GM19351 (cell line): ENCODE measurements around the gene ZNF433.
"Not testable (repeated sequence)": the region's sequence is repeated elsewhere in the genome, so short reads cannot be mapped to it uniquely, and the experiment has no call there.

Experiments used
- ATAC-seq: cut with Tn5 transposase; IDR thresholded peaks from one replicate; pipeline ENCODE4 v1.9.1; 2021; ENCODE audit warnings: mild to moderate bottlenecking, moderate library complexity; ENCODE audit not compliant: unreplicated experiment

ZNF433 gene

DNA sequence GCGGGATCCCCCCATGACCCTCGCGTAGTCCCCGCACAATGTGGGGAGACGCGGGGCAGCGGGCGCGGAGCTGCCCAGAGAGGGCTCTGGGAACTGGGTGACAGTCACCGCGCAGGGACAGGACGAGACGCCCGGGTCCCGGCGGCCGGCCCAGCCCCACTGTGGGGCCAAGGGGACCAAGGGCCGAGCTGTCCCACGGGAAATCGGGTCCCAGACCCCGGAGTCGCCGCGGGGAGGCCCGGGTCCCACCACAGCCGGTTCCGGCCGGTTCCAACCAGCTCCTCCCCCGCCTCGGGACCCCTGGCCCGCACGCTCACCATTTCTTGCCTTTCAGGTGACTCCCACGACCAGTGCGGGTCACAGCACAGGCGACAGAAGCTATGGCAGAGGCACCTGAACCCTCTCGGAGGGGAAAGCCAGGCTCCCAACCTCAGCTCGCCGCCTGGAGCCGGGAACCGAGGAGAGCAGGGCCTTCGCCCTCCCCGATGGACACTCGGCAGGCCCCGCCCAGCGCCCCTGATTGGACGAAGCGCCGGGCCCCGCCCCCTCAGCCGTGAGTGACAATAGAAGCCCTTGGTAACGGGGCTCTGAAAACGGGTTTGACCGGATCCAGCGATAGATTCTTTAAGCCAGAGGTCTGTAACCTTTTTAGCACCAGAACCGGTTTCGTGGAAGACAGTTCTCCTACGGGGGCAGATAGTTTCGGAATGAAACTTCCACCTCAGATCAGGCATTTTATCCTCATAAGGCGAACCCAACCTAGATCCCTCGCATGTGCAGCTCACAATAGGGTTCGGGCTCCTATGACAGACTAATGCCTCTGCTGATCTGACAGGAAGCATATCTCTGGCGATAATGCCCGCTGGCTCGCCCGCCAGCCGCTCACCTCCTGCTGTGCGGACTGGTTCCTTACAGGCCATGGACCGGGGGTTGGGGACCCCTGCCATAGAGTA lies at the start of gene ZNF433:
Gene ZNF433 (minus strand): TSS at position 460 of the 953 bp plus-strand sequence. CDS start 140 bp downstream, at position 320.
- ATAC-seq = peak; percentile 77

DNA sequence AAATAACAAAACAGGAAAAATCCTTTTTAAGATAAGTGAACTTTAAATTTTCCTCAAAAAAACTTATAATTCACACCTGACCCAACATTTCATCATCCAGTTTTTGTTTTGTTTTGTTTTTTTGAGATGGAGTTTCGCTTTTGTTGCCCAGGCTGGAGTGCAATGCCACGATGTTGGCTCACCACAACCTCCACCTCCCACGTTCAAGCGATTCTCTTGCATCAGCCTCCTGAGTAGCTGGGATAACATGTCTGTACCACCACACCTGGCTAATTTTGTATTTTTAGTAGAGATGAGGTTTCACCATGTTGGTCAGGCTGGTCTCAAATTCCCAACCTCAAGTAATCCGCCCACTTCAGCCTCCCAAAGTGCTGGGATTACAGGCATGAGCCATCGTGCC lies 47.9 kb upstream of the ZNF433 start:
- ATAC-seq = not testable (repeated sequence)

DNA sequence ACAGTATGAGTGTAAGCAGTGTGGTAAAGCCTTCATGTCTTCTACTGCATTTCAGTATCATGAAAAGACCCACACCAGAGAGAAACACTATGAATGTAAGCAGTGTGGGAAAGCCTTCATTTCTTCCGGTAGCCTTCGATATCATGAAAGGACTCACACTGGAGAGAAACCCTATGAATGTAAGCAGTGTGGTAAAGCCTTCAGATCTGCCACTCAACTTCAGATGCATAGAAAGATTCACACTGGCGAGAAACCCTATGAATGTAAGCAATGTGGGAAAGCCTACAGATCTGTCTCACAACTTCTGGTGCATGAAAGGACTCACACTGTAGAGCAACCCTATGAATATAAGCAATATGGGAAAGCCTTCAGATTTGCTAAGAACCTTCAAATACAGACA lies 41.9 kb upstream of the ZNF433 start:
- no peak for ATAC-seq

DNA sequence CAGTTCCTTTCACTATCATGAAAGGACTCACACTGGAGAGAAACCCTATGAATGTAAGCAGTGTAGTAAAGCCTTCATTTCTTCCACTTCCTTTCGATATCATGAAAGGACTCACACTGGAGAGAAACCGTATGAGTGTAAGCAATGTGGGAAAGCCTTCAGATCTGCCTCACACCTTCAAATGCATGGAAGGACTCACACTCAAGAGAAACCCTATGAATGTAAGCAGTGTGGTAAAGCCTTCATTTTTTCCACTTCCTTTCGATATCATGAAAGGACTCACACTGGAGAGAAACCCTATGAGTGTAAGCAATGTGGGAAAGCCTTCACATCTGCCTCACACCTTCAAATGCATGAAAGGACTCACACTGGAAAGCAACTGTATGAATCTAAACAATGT lies 40.9 kb upstream of the ZNF433 start:
- not testable (repeated sequence) for ATAC-seq

DNA sequence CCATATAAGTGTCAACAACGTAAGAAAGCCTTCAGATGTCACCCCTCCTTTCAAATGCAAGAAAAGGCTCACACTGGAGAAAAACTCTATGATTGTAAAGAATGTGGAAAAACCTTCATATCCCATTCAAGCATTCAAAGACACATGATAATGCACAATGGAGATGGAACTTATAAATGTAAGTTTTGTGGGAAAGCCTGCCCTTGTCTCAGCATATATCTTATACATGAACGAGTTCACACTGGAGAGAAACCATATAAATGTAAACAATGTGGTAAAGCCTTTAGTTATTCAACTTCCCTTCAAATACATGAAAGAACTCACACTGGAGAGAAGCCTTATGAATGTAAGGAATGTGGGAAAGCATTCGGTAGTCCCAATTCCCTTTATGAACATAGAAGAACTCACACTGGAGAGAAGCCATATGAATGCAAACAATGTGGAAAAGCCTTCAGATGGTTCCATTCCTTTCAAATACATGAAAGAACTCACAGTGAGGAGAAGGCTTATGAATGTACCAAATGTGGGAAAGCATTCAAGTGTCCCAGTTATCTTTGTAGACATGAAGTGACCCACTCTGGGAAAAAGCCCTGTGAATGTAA lies 40.2 kb upstream of the ZNF433 start:
- ATAC-seq = no peak

DNA sequence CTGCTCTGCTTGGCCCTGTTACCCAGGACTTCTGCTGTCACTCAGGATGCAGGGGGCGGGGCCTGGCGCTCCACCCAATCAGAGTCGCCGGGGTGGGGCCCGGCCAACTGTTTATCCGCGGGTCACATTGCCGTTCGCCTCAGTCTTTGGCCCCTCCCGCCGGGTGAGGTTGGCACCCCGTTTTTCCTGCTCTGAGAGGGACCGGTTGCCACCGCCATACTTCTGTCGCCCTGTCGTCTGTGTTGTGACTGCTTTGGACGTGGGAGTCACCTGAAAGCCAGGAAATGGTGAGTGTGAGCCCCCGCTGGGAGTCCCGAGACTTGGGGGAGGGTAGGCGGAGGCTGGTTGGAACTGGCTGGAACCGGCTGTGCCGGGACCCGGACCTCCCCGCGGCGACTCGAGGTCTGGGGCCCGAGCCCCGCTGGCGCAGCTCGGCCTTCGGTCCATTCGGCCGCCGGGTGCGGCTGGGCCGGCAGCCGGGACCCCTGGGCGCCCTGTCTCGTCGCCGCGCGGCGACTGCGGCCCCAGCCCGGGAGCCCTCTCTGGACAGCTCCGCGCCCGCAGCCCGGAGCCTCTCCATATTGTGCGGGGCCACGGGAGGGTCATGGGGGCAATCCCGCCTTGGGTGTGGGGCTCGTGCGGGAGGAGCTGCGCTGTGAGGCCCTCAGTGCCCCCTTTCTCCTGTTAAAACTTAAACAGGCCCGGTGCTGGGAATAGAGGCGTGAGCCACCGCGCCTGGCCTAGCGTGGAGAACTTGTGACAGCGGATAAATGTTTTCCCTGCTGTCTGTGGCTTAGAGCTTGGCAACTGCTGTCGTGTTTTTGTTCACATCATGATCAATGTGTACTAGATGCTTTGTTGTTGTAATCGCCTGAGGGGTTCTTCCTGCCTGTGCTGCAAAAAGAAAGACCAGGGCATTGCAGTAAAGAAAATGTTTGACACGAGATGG lies 29.4 kb upstream of the ZNF433 start, which contains the start of gene ZNF844:
Gene ZNF844 (plus strand): TSS at position 142 of the 949 bp plus-strand sequence. CDS start 143 bp downstream, at position 285.
- ATAC-seq = peak; percentile 79

DNA sequence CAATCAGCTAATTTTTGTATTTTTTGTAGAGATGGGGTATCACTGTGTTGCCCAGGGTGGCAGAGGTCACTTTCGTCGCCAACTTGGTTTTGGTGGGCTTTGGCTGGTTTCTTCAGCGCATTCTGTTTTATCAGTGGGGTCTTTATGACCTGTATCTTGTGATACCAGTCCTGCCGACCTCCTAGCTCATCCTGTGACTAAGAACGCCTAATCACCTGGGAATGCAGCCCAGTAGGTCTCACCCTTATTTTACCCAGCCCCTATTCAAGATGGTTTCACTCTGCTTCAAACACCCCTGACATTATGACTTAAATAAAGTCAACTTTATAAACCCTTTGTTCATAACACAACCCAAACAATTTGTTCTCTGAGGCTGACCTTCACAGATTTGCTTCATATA lies 20.3 kb upstream of the ZNF433 start:
- no peak for ATAC-seq

DNA sequence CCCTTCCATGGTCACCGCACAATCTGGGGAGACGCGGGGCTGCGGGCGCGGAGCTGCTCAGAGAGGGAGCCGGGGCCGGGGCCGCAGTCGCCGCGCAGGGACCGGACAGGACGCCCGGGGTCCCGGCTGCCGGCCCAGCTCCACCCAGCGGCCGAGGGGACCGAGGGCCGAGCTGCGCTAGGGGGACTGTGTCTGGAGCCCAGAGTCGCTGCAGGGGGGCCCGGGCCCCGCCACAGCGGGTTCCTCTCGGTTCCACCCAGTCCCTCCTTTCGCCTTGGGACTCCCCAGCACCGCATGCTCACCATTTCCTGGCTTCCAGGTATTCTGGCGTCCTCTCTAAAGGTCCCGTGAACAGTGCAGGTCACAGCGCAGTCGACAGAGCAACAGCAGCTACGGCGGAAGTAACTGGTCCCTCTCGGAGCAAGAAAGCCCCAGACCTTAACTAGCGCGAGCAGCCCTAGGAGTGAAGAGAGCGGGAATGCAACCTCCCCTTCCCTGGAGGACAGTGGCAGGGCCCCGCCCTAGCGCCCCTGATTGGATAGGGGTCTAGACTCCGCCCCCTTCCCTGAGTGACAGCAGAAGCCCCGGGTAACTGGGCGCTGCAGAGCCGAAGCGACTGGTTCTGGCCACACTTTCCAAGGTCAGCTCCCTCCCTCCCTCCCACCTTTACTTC lies 17.2 kb upstream of the ZNF433 start, which contains the start of gene ZNF878:
Gene ZNF878 (minus strand): TSS at position 465 of the 673 bp plus-strand sequence. CDS start 160 bp downstream, at position 305.
- peak; percentile 78 for ATAC-seq

DNA sequence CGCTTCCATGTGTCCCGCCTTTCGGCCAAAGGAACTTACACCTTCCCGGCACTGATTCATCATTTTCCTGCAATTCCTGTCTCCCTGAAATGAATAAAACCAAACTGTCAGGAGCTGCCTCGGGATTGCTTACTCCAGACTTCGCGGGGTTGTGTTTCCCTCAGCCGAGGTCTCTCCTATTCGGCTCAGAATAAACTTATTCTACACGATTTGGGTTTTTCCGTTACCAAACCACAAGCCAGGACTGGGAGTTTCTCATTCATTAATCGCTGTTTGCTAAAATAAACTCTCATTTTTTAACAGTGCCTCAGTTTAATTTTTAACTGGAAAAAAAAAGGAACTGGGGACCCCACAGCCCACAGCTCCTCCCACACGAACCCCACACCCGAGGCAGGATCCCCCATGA lies 16.6 kb upstream of the ZNF433 start:
- no peak for ATAC-seq

DNA sequence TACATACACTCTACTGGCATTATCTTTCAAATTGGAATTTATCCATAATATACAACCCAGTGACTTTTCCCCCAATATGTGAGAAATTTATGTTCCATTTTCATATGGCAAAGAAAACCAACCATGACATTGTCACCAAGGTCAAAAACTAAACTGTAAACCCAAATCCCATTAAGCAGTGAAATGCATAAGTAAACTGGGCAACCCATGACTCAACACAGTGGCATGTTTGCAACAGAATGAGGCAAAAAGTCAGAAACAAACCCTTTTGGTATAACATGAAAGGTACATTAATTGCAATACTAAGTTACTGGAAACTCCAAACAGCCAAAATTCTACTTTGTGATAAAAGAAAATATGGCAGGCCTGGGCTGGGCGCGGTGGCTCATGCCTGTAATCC lies 12.4 kb upstream of the ZNF433 start:
- ATAC-seq = no peak

DNA sequence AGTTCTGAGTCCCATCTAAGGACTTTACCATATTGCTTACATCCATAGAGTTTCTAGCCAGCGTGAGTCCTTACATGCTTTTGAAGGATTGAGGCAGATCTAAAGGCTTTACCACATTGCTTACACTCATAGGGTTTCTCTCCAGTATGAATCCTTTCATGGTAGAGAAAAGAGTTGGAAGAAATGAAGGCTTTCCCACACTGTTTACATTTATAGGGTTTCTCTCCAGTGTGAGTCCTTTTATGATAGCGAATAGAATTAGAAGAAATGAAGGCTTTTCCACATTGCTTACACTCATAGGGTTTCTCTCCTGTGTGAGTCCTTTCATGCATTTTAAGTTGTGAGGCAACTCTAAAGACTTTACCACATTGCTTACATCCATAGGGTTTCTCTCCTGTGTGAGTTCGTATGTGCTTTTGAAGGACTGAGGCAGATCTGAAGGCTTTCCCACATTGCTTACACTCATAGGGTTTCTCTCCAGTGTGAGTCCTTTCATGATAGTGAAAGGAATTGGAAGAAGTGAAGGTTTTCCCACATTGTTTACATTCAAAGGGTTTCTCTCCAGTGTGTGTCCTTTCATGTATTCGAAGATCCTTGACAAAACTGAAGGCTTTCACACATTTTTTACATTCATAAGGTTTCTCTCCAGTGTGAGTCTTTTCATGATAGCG lies 8.4 kb upstream of the ZNF433 start:
- ATAC-seq = no peak

DNA sequence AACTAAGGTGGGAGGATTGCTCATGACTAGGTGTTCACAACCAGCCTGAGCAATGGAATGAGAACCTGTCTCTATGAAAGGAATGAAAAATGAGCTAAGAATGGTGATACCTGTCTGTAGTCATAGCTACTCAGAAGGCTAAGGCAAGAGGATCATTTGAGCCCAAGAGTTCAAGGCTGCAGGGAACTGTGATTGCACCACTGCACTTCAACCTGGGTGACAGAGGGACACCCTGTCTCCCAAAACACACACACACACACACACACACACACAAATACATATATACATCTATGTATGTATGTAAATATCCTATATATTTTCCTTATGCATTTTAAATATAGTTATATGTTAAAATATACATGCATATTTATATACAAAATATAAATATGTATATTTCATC lies 7.4 kb upstream of the ZNF433 start:
- no peak for ATAC-seq

DNA sequence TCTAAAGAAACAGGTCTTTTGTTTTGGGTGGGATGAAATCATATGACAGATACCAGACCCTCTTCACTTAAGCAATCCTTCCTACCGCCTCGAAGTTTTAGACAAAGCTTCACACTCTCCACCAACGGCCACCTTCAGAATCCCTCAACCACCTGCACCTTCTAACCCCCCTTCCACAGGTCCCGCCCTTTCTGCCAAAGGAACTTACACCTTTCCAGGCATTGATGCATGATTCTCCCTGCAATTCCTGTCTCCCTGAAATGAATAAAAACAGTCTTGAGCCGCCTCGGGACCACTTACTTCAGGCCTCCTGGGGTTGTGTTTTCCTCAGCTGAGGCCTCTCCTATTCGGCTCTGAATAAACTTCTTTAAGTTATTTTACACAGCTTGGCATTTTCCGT lies 859 bp downstream of the ZNF433 start:
- ATAC-seq = no peak

DNA sequence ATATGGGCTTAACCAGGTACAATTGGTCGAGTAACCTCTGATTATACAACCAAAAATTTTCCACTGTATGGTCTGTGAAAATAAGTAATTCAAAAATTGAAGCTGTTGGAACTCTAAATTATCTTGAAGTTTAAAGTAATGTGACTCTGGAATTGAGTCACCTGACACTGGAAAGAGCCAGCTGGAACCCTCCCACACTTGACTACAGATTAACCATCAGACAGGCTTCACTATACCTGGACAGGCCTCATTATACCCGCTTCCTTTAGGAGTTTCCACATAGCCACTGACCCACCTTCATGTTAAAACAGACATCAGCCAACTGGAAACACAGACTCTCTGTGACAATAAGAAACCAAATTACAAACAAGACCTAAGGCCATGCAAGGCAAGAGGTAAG lies 1.3 kb downstream of the ZNF433 start:
- ATAC-seq = no peak

DNA sequence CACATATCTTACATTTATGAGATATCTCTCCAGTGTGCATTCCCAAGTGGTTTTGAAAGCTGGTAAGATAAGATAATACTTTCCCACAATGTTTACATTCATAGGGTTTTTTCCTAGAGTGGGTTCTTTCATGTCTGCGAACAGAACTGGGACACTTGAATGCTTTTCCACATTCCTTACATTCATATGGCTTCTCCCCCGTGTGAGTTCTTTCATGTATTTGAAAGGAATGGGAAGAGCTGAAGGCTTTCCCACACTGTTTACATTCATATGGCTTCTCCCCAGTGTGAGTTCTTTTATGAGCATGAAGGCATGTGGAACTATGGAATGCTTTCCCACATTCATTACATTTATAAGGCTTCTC lies 19.7 kb downstream of the ZNF433 start:
- no peak for ATAC-seq

DNA sequence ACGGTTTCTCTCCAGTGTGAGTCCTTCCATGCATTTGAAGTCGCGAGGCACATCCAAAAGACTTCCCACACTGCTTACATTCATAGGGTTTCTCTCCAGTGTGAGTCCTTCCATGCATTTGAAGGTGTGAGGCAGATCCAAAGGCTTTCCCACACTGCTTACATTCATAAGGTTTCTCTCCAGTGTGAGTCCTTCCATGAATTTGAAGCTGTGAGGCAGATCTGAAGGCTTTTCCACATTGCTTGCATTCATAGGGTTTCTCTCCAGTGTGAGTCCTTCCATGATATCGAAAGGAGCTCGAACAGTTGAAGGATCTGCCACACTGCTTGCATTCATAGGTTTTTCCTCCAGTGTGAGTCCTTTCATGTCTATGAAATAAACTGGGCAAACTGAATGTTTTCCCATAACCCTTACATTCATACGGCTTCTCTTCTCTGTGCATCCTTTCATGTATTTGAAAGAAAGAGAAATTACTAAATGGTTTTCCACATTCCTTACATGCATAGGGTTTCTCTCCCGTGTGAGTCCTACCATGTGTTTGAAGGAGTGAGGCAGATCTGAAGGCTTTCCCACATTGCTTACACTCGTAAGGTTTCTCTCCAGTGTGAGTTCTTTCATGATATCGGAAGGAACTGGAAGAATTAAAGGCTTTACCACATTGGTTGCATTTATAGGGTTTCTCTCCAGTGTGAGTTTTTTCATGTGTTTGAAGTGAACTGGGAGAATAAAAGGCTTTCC lies 20.3 kb downstream of the ZNF433 start:
- ATAC-seq = no peak

DNA sequence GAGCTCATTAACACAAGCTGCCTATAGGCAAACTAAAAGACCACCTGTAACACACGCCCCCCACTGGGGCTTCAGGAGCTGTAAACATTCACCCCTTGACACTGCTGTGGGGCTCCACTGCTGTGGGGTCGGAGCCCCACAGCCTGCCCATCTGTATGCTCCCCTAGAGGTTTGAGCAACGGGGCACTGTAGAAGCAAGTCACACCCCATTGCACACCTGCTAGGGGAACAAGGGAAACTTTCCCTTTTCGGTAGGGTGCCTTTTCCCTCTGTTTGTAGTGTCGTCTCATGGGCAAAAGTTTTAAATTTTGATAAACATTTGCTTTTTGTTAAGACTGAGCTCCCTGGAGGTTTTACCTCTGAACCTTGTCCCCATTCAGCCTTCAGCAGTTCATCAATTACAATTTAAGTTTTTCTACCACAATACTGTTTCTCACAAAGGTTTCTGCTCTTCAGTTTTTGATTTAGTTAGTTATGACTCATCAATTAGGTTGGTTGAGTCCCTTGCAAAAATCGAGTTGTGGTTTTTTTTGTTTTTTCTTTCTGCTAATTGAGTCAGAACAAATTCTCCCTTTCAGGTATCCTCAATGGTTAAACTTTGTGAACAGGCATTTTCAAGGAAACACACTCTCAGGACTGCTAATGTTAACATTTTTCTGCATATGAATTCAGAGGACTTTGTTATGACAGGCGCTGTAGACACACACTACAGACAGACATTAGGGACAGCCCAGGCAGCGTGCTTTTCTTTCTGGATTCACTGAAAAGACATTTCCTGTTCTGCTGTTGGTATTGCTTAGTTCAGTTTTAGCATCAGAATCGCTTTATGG lies 35.1 kb downstream of the ZNF433 start:
- ATAC-seq = no peak

DNA sequence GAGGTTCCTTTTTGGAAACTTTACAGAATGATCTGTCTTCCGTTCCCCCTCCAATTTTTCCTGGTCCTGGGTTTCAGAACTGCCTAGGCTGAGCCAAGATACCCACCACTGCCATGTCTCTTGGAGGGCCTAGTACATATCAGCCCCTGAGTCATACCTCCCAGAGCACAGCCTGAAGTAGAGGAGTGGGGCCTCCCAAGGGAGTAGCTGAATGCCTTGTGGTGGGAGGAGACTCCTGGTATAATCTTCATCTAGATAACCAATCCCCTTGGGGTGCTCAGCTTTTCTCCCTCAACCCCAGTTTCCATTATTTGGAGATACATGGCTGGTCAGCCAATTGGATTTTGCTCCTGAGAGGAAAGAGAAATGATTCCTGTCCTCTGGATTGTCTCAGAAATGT lies 40.3 kb downstream of the ZNF433 start:
- no peak for ATAC-seq
